Measurements from ENCODE around the gene SLC35D2.

The SLC35D2 gene

GRCh38 chr9:96304230-96304629 is 79.3 kb downstream of the SLC35D2 start:
- no peak for DNase-seq

- DNase-seq, result no peak
Measured at GRCh38 chr9:96302021-96302420, 81.5 kb downstream of the SLC35D2 start, which contains the start of gene HSD17B3. Gene HSD17B3, minus strand, starts transcription at chr9:96302176. Its CDS starts 72 bp downstream, at chr9:96302104.

GRCh38 chr9:96299823-96300222 is 83.7 kb downstream of the SLC35D2 start:
- DNase-seq, result no peak

DNA sequence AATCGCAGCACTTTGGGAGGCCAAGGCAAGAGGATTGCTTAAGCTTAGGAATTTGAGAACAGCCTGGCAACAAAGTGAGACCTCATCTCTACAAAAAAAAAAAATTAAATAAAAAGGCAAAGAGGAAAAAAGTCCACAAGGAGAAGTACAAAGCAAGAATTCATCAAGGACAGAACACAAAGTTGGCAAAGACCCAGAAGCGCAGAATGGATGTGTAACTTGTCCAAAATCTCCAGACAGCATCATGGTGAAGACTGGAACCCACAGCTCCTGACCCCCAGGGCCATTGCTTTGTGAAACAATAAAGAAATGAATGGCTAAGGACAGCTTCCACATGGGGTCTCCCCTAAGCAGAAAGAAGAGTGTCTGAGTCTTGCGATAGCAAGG is 89.4 kb downstream of the SLC35D2 start:
- no peak for DNase-seq

- no peak for DNase-seq
Measured at GRCh38 chr9:96293498-96294158, 89.9 kb downstream of the SLC35D2 start.

GRCh38 chr9:96289392-96289791 is 94.1 kb downstream of the SLC35D2 start:
- DNase-seq, result no peak

DNA sequence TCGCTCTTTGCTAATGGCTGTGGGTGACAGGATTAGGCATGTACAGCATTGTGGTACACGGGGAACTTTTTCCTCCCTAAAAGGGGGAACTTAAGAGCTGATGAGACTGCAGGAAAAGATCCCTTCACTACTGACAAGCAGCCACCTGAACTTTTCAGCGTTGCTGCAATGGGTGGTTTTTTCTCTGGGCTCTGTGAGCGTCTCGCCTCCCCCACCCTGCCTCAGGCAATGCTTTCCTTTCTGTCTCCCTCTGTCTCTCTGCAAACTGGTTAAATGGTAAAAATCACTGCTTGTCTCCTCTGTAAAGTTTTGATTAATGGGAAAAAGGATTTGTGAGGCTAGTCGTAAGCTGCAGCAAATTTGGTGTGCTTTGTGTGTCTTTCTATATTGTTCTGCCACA is 101.9 kb downstream of the SLC35D2 start:
- DNase-seq, result no peak

DNA sequence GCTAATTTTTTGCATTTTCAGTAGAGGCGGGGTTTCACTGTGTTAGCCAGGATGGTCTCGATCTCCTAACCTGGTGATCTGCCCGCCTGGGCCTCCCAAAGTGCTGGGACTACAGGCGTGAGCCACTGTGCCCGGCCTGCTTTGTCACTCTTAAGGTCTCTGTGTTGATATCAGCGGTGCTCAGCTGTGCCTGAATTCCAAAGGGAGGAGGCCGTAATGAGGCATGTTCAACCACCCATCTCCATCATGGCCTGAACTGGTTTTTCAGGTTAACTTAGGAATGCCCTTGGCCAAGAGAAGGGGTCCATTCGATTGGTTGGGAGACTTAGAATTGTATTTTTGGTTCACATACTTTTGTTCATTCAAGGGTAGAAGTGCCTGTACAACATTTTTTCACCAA is 103.6 kb downstream of the SLC35D2 start:
- DNase-seq, result no peak

DNA sequence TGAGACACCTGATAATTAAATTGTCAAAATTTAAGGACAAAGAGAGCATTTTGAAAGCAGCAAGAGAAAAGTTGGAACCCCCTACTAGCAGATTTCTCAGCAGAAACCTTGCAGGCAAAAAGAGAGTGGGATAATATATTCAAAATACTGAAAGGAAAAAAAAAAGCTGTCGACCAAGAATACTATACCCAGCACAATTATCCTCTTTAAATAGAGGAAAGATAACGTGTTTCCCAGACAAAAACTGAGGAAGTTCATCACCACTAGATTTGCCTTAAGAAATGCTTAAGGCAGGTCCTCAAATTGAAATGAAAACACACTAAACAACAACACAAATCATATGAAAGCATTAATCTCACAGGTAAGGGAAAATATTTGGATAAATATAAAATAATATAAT is 108.6 kb downstream of the SLC35D2 start:
- no peak for DNase-seq
